Upper lobe of right lung (tissue), 1 donor: Measurements from ENCODE around the gene CDK14. TPM values are rescaled to one million over a fixed set of nuclear protein-coding genes. Genes with fewer than 3 reads are reported as not detected.

Source experiments
- ATAC-seq: fragments of 200-7000 bp; cut with Tn5 transposase; one replicate; pipeline ENCODE4 v1.9.1; 2020; ENCODE audit warnings: mild to moderate bottlenecking, moderate library complexity
- DNase-seq: peaks from one replicate; pipeline ENCODE4 v3.0.0-alpha.2; 2020
- H3K27ac ChIP-seq: fragments of 200-600 bp; one replicate; pipeline ENCODE4 v1.8.0; 2022
- H3K27me3 ChIP-seq: fragments of 200-600 bp; one replicate; pipeline ENCODE4 v1.8.0; 2022; ENCODE audit warnings: mild to moderate bottlenecking
- H3K36me3 ChIP-seq: fragments of 200-600 bp; one replicate; pipeline ENCODE4 v1.8.0; 2022
- H3K4me1 ChIP-seq: fragments of 200-600 bp; one replicate; pipeline ENCODE4 v1.8.0; 2022
- H3K4me3 ChIP-seq: fragments of 200-600 bp; one replicate; pipeline ENCODE4 v1.8.0; 2022; ENCODE audit warnings: mild to moderate bottlenecking
- H3K9me3 ChIP-seq: fragments of 200-600 bp; one replicate; pipeline ENCODE4 v1.8.0; 2022
- intact Hi-C: fragments of 100-400 bp; cut with DNase I; formaldehyde crosslinking; loops from one replicate; pipeline ENCODE4 v1.11.0; 2022
- total RNA-seq: library from RNA; stranded (reverse); fragmentation: NEBNext Ultra II Directional; extraction: Animal tissue kit (Norgen Biotek cat#: 25700); gene quantifications from one replicate; pipeline ENCODE4 v1.2.1, GENCODE V29; 2021
- TF ChIP-seq, protein P1 (sequence below): fragments of 200-600 bp; IDR thresholded peaks from one replicate; pipeline ENCODE4 v1.8.0; 2022; ENCODE audit warnings: antibody characterized with exemption
- donor health status: DM: no; HTN: yes; CAD: no; lungs with severe emphysema.

Gene CDK14
- total RNA-seq, 1 donor from 2014 or later, result 47.2 TPM

DNA sequence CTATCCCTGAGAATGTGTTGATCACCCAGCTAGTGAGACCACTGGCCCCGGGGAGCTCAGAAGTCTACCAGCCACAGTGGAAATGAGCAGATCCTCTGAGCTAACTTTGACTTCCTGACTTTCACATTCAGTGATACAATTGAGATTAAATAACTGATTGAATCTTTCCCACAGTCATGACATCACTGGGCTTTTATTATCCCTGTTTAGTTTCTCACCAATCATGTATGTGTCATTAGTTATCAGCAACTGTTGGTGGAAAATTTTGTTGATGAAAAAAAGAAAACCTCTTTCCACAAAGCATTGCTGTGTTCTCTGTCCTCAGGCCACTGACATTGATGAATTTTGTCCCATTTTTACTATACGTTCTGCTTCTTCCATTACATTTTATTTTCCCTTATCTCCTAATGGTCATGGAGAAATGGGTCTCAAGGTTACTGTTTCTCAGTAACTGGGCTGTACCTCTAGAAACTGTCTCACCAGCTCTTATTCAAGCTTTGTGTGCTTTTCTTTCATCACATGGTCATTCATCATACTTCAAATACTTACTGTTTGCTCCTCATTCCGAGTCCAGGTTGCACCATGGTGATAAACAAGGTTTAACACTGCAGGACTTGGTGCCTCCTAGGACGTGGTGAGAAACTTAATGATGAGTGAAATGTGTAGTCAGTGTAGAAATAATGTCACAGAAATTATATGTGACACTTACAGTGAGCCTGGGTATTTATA lies 304.7 kb downstream of the CDK14 start:
- DNase-seq, result no peak
- TF ChIP-seq, protein P1, sequence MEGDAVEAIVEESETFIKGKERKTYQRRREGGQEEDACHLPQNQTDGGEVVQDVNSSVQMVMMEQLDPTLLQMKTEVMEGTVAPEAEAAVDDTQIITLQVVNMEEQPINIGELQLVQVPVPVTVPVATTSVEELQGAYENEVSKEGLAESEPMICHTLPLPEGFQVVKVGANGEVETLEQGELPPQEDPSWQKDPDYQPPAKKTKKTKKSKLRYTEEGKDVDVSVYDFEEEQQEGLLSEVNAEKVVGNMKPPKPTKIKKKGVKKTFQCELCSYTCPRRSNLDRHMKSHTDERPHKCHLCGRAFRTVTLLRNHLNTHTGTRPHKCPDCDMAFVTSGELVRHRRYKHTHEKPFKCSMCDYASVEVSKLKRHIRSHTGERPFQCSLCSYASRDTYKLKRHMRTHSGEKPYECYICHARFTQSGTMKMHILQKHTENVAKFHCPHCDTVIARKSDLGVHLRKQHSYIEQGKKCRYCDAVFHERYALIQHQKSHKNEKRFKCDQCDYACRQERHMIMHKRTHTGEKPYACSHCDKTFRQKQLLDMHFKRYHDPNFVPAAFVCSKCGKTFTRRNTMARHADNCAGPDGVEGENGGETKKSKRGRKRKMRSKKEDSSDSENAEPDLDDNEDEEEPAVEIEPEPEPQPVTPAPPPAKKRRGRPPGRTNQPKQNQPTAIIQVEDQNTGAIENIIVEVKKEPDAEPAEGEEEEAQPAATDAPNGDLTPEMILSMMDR, result no peak
- no peak for ATAC-seq
- H3K4me3 ChIP-seq, result no peak overlapping the region
- no peaks in the 10 kb centered on the region for H3K27me3 ChIP-seq
- intact Hi-C loops, result no loop called here
- no peaks in the 10 kb centered on the region for H3K36me3 ChIP-seq
- no peaks in the 10 kb centered on the region for H3K9me3 ChIP-seq
- H3K4me1 ChIP-seq, result no peaks in the 10 kb centered on the region
- no peak overlapping the region for H3K27ac ChIP-seq

DNA sequence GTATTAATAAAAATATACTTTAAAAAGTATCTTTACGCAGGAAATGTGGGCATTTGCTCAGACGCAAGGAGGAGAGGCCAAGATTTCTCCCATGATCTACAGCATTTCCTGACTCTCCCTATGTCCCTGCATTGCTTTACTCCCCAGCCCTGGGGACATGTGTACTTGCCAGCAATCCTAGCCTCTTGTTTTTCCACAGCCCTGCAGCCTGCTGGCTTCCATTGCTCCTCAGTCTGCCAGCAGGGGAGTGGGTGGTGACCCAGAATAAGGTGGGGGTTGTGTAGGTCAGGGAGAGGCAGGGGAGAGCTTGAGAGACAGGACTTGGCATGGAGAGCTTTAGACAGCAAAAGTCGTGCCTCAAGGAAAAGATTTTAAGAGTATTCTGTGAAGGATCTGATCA lies 307.7 kb downstream of the CDK14 start:
- intact Hi-C loops, result no loop called here
- Histone ChIP-seq H3K27ac (no peak overlapping the region), H3K27me3 (no peaks in the 10 kb centered on the region), H3K36me3 (no peaks in the 10 kb centered on the region), H3K4me1 (no peaks in the 10 kb centered on the region), H3K4me3 (no peak overlapping the region), H3K9me3 (no peaks in the 10 kb centered on the region)
- TF ChIP-seq, protein P1, result no peak
- no peak for ATAC-seq
- DNase-seq, result no peak

DNA sequence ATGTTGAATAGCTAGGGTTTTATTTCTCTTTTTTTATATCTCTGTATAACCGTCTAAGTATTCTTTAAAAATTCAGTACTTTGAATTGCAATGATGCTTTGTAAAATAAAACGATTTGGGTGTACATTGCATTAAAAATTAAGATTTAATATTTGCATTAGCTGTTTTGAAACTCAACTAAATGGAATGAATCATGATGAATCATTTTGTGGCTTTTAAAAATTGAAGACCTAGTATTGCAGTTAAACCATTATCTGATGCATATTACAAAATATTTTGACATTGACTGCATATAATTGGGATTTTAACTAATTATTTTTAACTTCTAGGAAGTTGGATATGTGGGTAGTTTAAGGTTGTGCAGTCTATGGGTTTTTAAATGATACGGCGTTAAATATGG lies 314.0 kb downstream of the CDK14 start:
- intact Hi-C loops, result no loop called here

DNA sequence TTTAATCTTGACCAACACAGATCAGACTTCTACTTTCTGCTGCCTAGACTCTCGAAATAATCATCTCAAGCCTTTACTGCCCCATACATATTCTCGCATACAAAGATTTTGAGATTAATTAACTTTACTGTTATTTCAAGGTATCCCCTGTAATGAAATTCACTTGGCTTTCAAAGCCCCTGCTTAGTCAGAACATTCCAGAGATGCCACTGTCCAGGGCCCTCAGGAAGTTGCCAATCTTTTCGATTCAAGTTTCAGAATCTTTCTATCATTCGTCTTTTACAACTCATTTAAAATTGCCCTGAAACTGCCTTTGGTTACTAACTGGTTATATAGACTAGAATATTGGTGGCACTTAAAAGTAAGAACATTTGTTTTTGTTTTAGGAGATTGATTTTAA lies 320.2 kb downstream of the CDK14 start:
- no peaks in the 10 kb centered on the region for H3K36me3 ChIP-seq
- H3K27me3 ChIP-seq, result no peaks in the 10 kb centered on the region
- H3K4me1 ChIP-seq, result no peaks in the 10 kb centered on the region
- no peak overlapping the region for H3K4me3 ChIP-seq
- no peak overlapping the region for H3K27ac ChIP-seq
- no peak for DNase-seq
- intact Hi-C loops, result no loop called here
- TF ChIP-seq, protein P1, result no peak
- no peak for ATAC-seq
- no peaks in the 10 kb centered on the region for H3K9me3 ChIP-seq

More for the DNA sequence above, 314.0 kb downstream of the CDK14 start:
- no peaks in the 10 kb centered on the region for H3K4me1 ChIP-seq
- TF ChIP-seq, protein P1, result no peak
- DNase-seq (no peak), ATAC-seq (no peak)
- no peak overlapping the region for H3K27ac ChIP-seq
- no peak overlapping the region for H3K4me3 ChIP-seq
- no peaks in the 10 kb centered on the region for H3K36me3 ChIP-seq
- no peaks in the 10 kb centered on the region for H3K27me3 ChIP-seq
- H3K9me3 ChIP-seq, result no peaks in the 10 kb centered on the region

DNA sequence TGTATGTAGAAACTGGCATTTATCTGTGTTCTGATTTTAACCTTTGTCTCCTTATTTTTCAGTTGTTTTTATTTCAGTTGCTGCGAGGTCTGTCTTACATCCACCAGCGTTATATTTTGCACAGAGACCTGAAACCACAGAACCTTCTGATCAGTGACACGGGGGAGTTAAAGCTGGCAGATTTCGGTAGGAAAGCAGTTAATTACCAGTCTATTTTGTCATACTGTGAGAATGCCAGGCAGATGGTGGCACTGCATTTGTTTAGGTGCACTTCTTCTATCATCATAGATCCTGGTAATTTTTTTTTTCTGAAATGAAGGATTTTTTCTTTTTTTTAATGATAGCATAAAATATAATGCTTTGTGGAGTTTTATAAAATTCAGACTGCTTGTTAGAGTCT lies 321.4 kb downstream of the CDK14 start:
- intact Hi-C loops, result no loop called here

More for the DNA sequence above, 321.4 kb downstream of the CDK14 start:
- Histone ChIP-seq H3K4me1 (no peaks in the 10 kb centered on the region), H3K9me3 (no peaks in the 10 kb centered on the region), H3K36me3 (no peaks in the 10 kb centered on the region), H3K27ac (no peak overlapping the region), H3K27me3 (no peaks in the 10 kb centered on the region), H3K4me3 (no peak overlapping the region)
- DNase-seq (no peak), ATAC-seq (no peak)
- TF ChIP-seq, protein P1, result no peak
